ENCODE data around the gene ASGR2. TPM values are rescaled to one million over a fixed set of nuclear protein-coding genes. Genes with fewer than 3 reads are reported as not detected.
"Not testable (repeated sequence)": the region's sequence is repeated elsewhere in the genome, so short reads cannot be mapped to it uniquely, and the experiment has no call there.

ASGR2 gene
- total and polyA plus RNA-seq, 2 of the 13 experiments (the other 11 are each of a cell fraction or from before 2014, with no cell fraction given), result 320 to 754 TPM

DNA sequence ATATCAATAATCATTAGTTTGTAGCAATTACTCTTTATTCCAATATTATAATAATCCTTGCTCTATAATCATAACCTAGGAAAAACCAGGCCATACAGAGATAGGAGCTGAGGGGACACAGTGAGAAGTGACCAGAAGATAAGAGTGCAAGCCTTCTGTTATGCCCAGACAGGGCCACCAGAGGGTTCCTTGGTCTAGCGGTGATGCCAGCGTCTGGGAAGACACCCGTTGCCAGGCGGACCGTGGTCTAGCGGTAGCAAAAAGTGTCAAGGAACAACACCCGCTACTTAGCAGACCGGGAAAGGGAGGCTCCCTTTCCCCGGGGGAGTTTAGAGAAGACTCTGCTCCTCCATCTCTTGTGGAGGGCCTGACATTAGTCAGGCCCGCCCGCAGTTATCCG is 11.8 kb upstream of the ASGR2 start:
- H3K4me1 ChIP-seq (ENCODE audit: insufficient read depth, low read length), result peaks cover 23% of the 10 kb centered on the region
- H3K79me2 ChIP-seq (ENCODE audit: insufficient read depth, low read length); H3K27me3 ChIP-seq (ENCODE audit: control insufficient read depth in 1 of 2, insufficient read depth in 2 of 2, low read length in 2 of 2); FAIRE-seq; BruUV-seq (replicated peaks); H3K4me2 ChIP-seq (ENCODE audit: low read depth, low read length); DNase-seq (ENCODE audit: low spot score); CTCF ChIA-PET (ENCODE audit: low intra/inter-chr PET ratio, low total read pairs); ATAC-seq; intact Hi-C loops (cut with micrococcal nuclease; ENCODE audit: unreplicated experiment); H3K9ac ChIP-seq (ENCODE audit: insufficient read depth, low read depth, low read length); H4K20me1 ChIP-seq (ENCODE audit: insufficient read depth, low read length); H3K9me3 ChIP-seq (ENCODE audit: low read length); in situ Hi-C loops (cut with HindIII; ENCODE audit: extremely low pct_ligation_motif_present, low pct_unique_long_range_greater_than_20kb); H3K36me3 ChIP-seq (replicated peaks in 1 of 2; ENCODE audit: control insufficient read depth in 1 of 2, insufficient read depth in 2 of 2, low read length in 2 of 2); H2AFZ ChIP-seq (ENCODE audit: low read length); H3K4me3 ChIP-seq (replicated peaks in 1 of 3; ENCODE audit: insufficient read depth in 1 of 3, low read depth in 2 of 3, low read length in 3 of 3); H3K27ac ChIP-seq (ENCODE audit: extremely low read length, insufficient read depth, low read length): not testable (repeated sequence)
- TF ChIP-seq, protein P1, sequence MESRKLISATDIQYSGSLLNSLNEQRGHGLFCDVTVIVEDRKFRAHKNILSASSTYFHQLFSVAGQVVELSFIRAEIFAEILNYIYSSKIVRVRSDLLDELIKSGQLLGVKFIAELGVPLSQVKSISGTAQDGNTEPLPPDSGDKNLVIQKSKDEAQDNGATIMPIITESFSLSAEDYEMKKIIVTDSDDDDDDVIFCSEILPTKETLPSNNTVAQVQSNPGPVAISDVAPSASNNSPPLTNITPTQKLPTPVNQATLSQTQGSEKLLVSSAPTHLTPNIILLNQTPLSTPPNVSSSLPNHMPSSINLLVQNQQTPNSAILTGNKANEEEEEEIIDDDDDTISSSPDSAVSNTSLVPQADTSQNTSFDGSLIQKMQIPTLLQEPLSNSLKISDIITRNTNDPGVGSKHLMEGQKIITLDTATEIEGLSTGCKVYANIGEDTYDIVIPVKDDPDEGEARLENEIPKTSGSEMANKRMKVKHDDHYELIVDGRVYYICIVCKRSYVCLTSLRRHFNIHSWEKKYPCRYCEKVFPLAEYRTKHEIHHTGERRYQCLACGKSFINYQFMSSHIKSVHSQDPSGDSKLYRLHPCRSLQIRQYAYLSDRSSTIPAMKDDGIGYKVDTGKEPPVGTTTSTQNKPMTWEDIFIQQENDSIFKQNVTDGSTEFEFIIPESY (CRISPR knock-in tag; IDR thresholded peaks at IDR 0.05), result peak; percentile 97
- TF ChIP-seq, protein P2, sequence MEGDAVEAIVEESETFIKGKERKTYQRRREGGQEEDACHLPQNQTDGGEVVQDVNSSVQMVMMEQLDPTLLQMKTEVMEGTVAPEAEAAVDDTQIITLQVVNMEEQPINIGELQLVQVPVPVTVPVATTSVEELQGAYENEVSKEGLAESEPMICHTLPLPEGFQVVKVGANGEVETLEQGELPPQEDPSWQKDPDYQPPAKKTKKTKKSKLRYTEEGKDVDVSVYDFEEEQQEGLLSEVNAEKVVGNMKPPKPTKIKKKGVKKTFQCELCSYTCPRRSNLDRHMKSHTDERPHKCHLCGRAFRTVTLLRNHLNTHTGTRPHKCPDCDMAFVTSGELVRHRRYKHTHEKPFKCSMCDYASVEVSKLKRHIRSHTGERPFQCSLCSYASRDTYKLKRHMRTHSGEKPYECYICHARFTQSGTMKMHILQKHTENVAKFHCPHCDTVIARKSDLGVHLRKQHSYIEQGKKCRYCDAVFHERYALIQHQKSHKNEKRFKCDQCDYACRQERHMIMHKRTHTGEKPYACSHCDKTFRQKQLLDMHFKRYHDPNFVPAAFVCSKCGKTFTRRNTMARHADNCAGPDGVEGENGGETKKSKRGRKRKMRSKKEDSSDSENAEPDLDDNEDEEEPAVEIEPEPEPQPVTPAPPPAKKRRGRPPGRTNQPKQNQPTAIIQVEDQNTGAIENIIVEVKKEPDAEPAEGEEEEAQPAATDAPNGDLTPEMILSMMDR (CRISPR knock-in tag; IDR thresholded peaks at IDR 0.05), result 0 out of 2 replicates have a peak, but pooled peaks have one; percentile 7
- 85% methylated on average over 12 of the region's 12 CpGs for WGBS (ENCODE audit: low lambda C conversion rate)
- POLR2A ChIA-PET, result interaction anchor here (0.9 to 2.0 kb wide), 4 partner anchors 9 to 24 kb away, joined by 3 to 5 read pairs (median 4); partner anchors contain the start of gene ASGR2

DNA sequence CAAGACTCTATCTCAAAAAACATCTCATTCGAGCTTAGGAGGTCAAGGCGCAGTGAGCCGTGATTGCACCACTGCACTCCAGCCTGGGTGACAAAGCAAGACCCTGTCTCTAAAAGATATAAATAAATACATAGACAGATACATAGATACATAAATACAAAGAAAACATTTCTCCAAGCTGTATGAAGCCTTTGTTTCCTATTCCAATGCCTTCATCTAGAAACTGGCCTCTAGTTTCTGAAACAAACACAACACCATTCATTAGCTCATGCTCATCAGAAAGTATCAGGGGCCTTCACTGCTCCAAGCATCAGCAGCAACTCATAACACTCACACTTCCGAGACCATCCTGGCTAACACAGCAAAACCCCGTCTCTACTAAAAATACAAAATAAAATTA is 10.3 kb upstream of the ASGR2 start:
- FAIRE-seq, result no peak
- POLR2A ChIA-PET, result interaction anchor here (1.0 to 3.1 kb wide), 2 partner anchors 10 to 89 kb away, joined by 3 to 25 read pairs; partner anchors contain the start of genes ASGR2 and SLC16A13
- TF ChIP-seq SIN3B (IDR thresholded peaks at IDR 0.05; ENCODE audit: low read length) (no peak), ZNF83 (CRISPR knock-in tag; IDR thresholded peaks at IDR 0.05; ENCODE audit: borderline replicate concordance) (no peak), ATM (IDR thresholded peaks at IDR 0.05; ENCODE audit: borderline replicate concordance) (no peak), ZNF253 (CRISPR knock-in tag; IDR thresholded peaks at IDR 0.05; ENCODE audit: borderline replicate concordance) (no peak)
- TF ChIP-seq, protein P3, sequence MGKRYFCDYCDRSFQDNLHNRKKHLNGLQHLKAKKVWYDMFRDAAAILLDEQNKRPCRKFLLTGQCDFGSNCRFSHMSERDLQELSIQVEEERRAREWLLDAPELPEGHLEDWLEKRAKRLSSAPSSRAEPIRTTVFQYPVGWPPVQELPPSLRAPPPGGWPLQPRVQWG (CRISPR knock-in tag; IDR thresholded peaks at IDR 0.05; ENCODE audit: borderline replicate concordance, low read depth), result no peak
- TF ChIP-seq, protein P4, sequence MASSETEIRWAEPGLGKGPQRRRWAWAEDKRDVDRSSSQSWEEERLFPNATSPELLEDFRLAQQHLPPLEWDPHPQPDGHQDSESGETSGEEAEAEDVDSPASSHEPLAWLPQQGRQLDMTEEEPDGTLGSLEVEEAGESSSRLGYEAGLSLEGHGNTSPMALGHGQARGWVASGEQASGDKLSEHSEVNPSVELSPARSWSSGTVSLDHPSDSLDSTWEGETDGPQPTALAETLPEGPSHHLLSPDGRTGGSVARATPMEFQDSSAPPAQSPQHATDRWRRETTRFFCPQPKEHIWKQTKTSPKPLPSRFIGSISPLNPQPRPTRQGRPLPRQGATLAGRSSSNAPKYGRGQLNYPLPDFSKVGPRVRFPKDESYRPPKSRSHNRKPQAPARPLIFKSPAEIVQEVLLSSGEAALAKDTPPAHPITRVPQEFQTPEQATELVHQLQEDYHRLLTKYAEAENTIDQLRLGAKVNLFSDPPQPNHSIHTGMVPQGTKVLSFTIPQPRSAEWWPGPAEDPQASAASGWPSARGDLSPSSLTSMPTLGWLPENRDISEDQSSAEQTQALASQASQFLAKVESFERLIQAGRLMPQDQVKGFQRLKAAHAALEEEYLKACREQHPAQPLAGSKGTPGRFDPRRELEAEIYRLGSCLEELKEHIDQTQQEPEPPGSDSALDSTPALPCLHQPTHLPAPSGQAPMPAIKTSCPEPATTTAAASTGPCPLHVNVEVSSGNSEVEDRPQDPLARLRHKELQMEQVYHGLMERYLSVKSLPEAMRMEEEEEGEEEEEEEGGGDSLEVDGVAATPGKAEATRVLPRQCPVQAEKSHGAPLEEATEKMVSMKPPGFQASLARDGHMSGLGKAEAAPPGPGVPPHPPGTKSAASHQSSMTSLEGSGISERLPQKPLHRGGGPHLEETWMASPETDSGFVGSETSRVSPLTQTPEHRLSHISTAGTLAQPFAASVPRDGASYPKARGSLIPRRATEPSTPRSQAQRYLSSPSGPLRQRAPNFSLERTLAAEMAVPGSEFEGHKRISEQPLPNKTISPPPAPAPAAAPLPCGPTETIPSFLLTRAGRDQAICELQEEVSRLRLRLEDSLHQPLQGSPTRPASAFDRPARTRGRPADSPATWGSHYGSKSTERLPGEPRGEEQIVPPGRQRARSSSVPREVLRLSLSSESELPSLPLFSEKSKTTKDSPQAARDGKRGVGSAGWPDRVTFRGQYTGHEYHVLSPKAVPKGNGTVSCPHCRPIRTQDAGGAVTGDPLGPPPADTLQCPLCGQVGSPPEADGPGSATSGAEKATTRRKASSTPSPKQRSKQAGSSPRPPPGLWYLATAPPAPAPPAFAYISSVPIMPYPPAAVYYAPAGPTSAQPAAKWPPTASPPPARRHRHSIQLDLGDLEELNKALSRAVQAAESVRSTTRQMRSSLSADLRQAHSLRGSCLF (CRISPR knock-in tag; IDR thresholded peaks at IDR 0.05; ENCODE audit: borderline replicate concordance), result no peak

More for the DNA sequence above, 10.3 kb upstream of the ASGR2 start:
- in situ Hi-C loops (cut with HindIII; ENCODE audit: extremely low pct_ligation_motif_present, low pct_unique_long_range_greater_than_20kb), result no loop called here
- no peaks in the 10 kb centered on the region for H3K36me3 ChIP-seq (replicated peaks in 1 of 2; ENCODE audit: control insufficient read depth in 1 of 2, insufficient read depth in 2 of 2, low read length in 2 of 2)
- H3K9me3 ChIP-seq (ENCODE audit: low read length), result no peaks in the 10 kb centered on the region
- no TSS peak for BruUV-seq (replicated peaks)
- H4K20me1 ChIP-seq (ENCODE audit: insufficient read depth, low read length), result no peaks in the 10 kb centered on the region
- H3K4me3 ChIP-seq (replicated peaks in 1 of 3; ENCODE audit: insufficient read depth in 1 of 3, low read depth in 2 of 3, low read length in 3 of 3), result no peak overlapping the region
- ATAC-seq, result no peak
- no peaks in the 10 kb centered on the region for H3K79me2 ChIP-seq (ENCODE audit: insufficient read depth, low read length)
- intact Hi-C loops (cut with micrococcal nuclease; ENCODE audit: unreplicated experiment), result no loop called here
- no peaks in the 10 kb centered on the region for H3K27me3 ChIP-seq (ENCODE audit: control insufficient read depth in 1 of 2, insufficient read depth in 2 of 2, low read length in 2 of 2)
- no peak overlapping the region for H2AFZ ChIP-seq (ENCODE audit: low read length)
- DNase-seq (ENCODE audit: low spot score), result no peak
- H3K4me2 ChIP-seq (ENCODE audit: low read depth, low read length), result no peak overlapping the region
- no peak overlapping the region for H3K27ac ChIP-seq (ENCODE audit: extremely low read length, insufficient read depth, low read length)
- H3K4me1 ChIP-seq (ENCODE audit: insufficient read depth, low read length), result peaks cover 14% of the 10 kb centered on the region
- CTCF ChIA-PET (ENCODE audit: low intra/inter-chr PET ratio, low total read pairs), result no interaction called here
- H3K9ac ChIP-seq (ENCODE audit: insufficient read depth, low read depth, low read length), result no peak overlapping the region
- WGBS (ENCODE audit: low lambda C conversion rate), result 91% methylated on average over 5 of the region's 5 CpGs
